Measurements from ENCODE around the gene STOX2.
A peak's percentile ranks its signal among the peaks of the same experiment; 100 is the strongest.
"Not testable (repeated sequence)": the region's sequence is repeated elsewhere in the genome, so short reads cannot be mapped to it uniquely, and the experiment has no call there.

STOX2 gene

DNA sequence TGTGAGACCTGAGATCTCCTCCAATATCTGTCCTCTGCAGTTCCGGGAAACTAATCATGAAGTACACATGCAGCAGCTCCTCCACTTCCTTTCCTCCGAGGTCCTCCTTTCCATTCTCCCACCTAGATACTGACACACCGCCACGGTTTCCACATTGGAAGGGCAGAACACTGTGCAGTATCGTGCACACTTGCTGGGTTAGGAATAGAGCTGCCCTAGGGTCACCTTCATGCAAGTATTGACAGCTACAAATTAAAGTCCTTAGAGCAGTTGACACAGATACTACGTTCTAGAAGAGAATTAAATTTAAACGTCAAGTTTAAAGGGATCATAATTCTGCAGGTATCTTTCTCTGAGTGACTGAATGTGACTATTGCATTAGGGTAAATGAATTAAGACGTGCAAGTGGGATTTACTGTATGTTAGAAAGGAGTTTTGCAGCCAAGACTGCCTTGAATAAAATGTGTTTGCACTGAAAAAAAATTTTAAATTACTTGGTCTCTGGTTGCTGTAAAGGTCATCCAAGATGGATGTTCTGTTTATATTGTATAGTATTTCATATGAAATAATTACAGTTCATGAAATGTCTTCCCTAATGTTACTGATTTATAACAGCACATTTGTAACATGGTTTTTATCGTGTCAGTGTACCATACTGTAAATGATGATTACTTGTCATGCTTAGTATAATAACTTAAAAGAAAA, 117.7 kb downstream of the STOX2 start:
- no peak for DNase-seq (ENCODE audit: low read depth in 2 of 2)

DNA sequence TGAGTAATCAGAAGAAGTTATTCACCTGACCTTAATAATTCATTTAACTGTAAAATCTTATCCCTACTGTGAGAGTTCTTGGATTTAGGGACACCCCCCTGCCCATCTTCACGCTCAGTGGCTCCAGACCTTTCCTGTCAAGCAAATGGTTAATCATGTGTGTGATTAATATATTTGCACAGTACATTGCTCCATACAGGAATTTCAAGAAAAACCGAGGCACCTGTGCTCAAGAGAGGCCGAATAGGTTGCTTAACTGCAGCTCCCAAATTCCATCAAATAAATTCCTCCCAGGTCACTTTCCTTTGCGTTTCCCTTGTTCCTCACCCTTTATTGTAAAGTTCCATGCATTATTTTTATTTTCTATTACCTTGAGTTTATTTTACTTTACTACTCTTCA, 119.5 kb downstream of the STOX2 start:
- no peak for DNase-seq (ENCODE audit: low read depth in 2 of 2)

DNA sequence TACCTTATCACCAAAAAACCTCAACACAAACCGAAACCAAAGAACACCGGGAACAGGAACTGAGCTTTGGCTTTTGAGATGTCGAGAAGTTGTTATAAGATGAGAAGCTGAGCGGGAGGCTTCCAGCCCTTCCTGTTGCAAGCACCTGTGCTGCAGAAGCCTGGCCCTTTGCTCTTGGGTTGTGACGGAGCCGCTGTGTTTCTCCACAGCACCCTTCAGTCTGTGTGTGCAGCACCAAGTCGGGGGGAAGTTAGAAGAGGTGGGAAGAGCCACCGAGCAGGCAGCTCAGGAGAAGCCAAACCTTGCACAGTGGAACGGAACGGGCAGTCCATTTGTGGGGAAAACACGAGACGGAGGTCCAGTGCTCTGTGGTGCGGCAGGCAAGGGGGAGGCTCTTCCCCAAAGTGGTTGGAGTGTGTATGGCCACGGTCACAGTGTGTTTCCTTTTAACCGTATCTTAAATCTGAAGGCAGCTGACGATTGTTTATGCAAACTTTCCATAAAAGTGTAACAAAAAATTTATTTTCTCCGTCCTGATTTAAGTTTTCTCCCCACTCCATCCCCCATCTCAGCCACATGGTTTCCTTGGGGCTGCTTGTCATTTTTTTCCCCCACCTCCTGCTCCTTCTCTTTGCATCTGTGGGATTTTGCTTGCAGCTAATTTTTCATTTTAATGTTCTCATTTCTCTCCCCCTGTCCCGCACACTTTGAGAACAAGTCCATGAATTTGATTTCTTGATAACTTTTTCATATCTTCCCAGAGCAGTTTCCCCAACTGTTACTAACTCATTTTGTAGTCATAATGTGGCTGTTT, 123.7 kb downstream of the STOX2 start:
- no peak for DNase-seq (ENCODE audit: low read depth in 2 of 2)

GRCh38 chr4:184030036-184030435, 124.9 kb downstream of the STOX2 start:
- DNase-seq (ENCODE audit: low read depth in 2 of 2): no peak

GRCh38 chr4:184030764-184031163, 125.7 kb downstream of the STOX2 start:
- no peak for DNase-seq (ENCODE audit: low read depth in 2 of 2)

- DNase-seq (ENCODE audit: low read depth in 2 of 2): no peak
Observed at GRCh38 chr4:184032091-184032490, 127.0 kb downstream of the STOX2 start.

GRCh38 chr4:184039963-184040383, 134.9 kb downstream of the STOX2 start:
- DNase-seq (ENCODE audit: low read depth in 2 of 2): peak in 1 of 2 donors; percentile 1

DNA sequence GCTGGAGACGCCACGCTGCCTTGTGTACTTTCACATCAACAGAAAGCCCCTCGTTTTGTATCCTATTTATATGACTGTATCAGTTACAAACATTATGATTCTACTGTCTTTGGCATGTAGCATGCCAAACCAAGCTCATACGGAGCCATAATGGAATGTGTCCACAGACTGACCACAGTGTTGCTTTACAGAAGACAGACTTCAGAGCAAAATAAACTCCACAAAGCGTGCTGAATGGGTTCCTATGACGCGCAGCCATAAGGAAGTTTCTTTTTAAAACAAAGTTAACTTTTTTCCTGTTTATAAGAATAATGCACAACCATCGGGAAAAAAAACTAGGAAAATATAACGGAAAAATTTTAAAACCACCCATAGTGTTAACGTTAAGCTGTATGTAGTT, 136.0 kb downstream of the STOX2 start:
- DNase-seq (ENCODE audit: low read depth in 2 of 2): no peak

GRCh38 chr4:184046148-184046547, 141.0 kb downstream of the STOX2 start:
- no peak for DNase-seq (ENCODE audit: low read depth in 2 of 2)

DNA sequence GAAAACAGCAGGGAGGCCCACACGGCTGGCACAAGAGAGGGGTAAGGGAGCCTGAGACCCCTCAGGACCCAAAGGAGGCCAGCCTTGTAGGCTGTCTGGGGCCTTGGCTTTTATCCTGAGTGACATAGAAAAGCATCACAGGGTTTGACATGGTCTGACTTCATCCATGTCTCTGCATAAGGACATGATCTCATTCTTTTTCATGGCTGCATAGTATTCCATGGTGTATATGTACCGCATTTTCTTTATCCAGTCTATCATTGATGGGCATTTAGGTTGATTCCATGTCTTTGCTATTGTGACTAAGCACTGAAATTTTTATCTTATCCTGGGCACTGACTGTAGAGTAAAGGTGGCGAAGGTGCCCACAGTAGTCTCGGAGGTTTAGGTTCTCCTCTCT, 146.2 kb downstream of the STOX2 start:
- not testable (repeated sequence) for DNase-seq (ENCODE audit: low read depth in 2 of 2)

- no peak for DNase-seq (ENCODE audit: low read depth in 2 of 2)
Observed at GRCh38 chr4:184052616-184053015, 147.5 kb downstream of the STOX2 start.

DNA sequence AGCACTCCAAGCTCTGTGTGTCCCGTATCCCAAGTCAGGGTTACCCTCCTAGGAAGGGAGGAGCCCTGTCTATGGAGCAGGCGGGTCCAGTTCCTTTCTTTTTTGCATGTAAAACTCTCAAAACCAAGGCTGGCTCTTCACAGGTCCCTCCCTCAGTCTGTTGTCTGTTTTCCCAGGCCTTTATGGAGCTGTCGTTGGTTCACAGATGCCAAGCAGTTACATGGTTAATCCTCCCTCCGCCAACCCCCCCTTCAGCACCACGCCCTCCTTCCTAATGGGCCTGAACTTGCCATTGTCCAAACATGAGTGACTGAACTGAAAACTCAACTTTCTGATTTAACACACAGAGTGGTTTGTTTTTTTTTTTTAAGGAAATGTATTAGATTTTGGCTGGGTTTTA, 148.3 kb downstream of the STOX2 start:
- no peak for DNase-seq (ENCODE audit: low read depth in 2 of 2)

DNA sequence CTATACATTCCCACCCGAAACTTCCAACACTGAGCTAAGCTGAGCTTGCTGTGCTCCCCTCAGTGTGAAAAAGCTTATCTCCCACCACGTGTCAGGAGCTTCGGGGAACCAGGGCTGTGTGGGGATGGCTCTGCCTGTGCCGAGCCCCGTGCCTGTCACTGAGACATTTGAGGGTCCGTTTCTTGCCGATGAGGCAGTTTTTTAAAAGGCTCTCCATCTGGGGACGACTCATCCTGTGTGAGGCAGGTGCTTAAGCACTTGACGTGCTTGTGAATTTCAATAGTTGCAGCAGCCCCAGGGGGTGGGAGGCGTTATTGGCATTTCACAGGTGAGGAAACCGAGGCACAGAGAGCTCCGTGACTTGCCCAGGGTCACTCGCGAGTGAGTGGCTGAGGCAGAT, 151.8 kb downstream of the STOX2 start:
- no peak for DNase-seq (ENCODE audit: low read depth in 2 of 2)

GRCh38 chr4:184058026-184058425, 152.9 kb downstream of the STOX2 start:
- no peak for DNase-seq (ENCODE audit: low read depth in 2 of 2)

- no peak for DNase-seq (ENCODE audit: low read depth in 2 of 2)
Observed at GRCh38 chr4:184059099-184059498, 154.0 kb downstream of the STOX2 start.

GRCh38 chr4:184061582-184061981, 156.5 kb downstream of the STOX2 start:
- DNase-seq (ENCODE audit: low read depth in 2 of 2): no peak

GRCh38 chr4:184062769-184063168, 157.7 kb downstream of the STOX2 start:
- no peak for DNase-seq (ENCODE audit: low read depth in 2 of 2)

- DNase-seq (ENCODE audit: low read depth in 2 of 2): no peak
Observed at GRCh38 chr4:184064877-184065276, 159.8 kb downstream of the STOX2 start.

DNA sequence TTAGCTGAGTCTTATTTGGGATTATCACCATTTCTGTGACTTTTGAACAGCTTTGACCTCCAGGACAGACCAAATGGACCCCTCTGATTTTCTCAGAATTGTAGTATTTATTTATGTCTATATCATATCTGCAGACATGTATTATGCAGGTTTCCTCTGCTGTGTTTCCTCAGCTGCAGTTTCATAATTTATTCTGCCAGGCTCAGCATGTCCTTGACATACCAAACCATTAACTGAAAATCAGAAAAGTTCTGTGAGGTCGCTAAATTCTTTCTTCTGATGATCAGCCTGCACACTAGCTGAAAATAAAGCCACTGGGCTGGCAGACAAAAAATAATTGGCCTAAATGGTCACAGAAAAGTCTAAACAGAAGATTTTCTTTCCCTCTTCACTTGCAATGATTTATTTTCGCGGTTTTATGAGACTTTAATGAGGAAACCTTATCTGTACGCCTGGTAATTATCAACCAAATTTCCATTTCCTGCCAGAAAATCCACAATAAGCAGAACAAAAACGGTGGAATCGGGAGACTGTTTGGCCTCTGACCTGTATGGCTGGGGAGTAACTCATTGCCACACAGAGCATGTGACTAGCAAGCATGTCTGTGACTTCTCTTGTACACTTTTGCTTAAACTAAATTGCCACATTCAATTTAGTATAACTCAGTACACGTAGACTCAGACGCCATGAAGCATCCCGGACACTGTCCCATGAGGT, 161.6 kb downstream of the STOX2 start:
- no peak for DNase-seq (ENCODE audit: low read depth in 2 of 2)

- DNase-seq (ENCODE audit: low read depth in 2 of 2): no peak
Observed at GRCh38 chr4:184067931-184068554, 162.9 kb downstream of the STOX2 start.

Measured in stimulated activated CD8-positive, alpha-beta memory T cell treated with anti-CD3 and anti-CD28 coated beads, Interleukin-7, amount 100 ng/mL, for 4 hours (primary cell).